Fibroblast of mammary gland (primary cell): Measurements from ENCODE around the gene EML1.
A peak's percentile ranks its signal among the peaks of the same experiment; 100 is the strongest.

ENCODE experiments used
- DNase-seq: peaks from one replicate; pipeline ENCODE4 v3.0.0-alpha.2; 2010; ENCODE audit warnings: low read depth
- H3K4me3 ChIP-seq: 2 replicates; pipeline ENCODE4 v1.5.1; 2011; ENCODE audit warnings: low read depth, mild to moderate bottlenecking, low read length, moderate library complexity; ENCODE audit not compliant: control insufficient read depth
- CTCF ChIP-seq: conservative IDR thresholded peaks from 2 replicates; pipeline ENCODE4 v1.5.1; 2011; ENCODE audit warnings: low read depth, low read length, inconsistent platforms; ENCODE audit not compliant: control insufficient read depth, insufficient read depth

The EML1 gene

GRCh38 chr14:99961826-99962518, 168.8 kb downstream of the EML1 start:
- H3K4me3 ChIP-seq: no peak overlapping the region
- no peak for TF ChIP-seq CTCF
- DNase-seq: no peak

- H3K4me3 ChIP-seq: no peak overlapping the region
- no peak for TF ChIP-seq CTCF
- DNase-seq: no peak
Measured at GRCh38 chr14:99964979-99965378, 171.8 kb downstream of the EML1 start.

GRCh38 chr14:99966037-99966835, 173.0 kb downstream of the EML1 start:
- DNase-seq: no peak
- H3K4me3 ChIP-seq: no peak overlapping the region
- no peak for TF ChIP-seq CTCF

GRCh38 chr14:99966912-99967311, 173.7 kb downstream of the EML1 start:
- TF ChIP-seq CTCF: no peak
- no peak overlapping the region for H3K4me3 ChIP-seq
- DNase-seq: no peak

- DNase-seq: peak; percentile 97
- TF ChIP-seq CTCF: no peak
- H3K4me3 ChIP-seq: no peak overlapping the region
Measured at GRCh38 chr14:99968191-99968920, 175.1 kb downstream of the EML1 start.

GRCh38 chr14:99968941-99969340, 175.7 kb downstream of the EML1 start:
- peak; percentile 81 for DNase-seq
- H3K4me3 ChIP-seq: no peak overlapping the region
- no peak for TF ChIP-seq CTCF
